ENCODE results near the gene HLF. TPM values are rescaled to one million over a fixed set of nuclear protein-coding genes. Genes with fewer than 3 reads are reported as not detected.
A peak's percentile ranks its signal among the peaks of the same experiment; 100 is the strongest.

HLF gene
- total and polyA plus RNA-seq, 4 donors, result 8.0 to 59.3 (median 24.6) TPM

DNA sequence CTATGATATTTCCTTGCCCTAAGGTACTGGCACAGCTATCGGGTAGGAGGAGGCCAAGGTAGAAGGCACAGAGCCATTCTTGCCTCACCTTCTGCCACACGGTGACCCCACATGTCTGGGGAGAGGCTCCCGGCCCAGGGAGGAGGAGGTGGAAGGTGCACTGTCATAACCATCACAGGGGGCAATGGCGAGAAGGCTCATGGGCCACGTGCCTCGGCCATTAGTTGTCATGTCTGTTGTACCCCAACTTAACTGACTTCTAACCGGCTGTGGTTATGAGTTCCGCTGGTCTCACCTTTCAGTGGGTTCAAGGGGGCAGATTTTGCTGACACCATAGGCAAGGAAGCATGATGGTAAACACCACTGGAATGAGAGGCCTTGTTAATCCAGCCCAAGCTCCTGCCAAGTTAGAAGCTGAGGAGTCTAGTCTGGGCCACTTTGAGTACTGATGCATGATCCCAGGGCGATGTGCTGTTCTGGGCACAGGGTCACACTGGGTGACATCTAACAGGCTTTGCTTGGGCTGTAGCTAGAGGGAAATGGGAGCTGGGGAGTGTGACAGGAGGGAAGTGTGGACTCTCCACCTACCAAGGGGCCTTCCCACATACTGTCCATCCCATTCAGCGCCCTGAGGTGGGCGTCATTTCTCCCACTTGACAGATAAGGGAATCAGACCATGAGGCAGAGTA lies 39.6 kb downstream of the HLF start:
- H3K27ac ChIP-seq (ENCODE audit: low read depth in 1 of 2, low read length in 2 of 2), result peak overlapping the region; percentile 4 to 29
- no peak for DNase-seq (ENCODE audit: low spot score)
- H3K4me1 ChIP-seq (ENCODE audit: control insufficient read depth in 4 of 4, insufficient read depth in 4 of 4, low read length in 3 of 4), result peaks cover 15 to 68% (median 55%) of the 10 kb centered on the region in 4 donors
- 83% methylated on average over 11 of the region's 11 CpGs for WGBS
- H3K4me3 ChIP-seq (ENCODE audit: low read depth in 1 of 3, low read length in 3 of 3), result no peak overlapping the region
- H3K9me3 ChIP-seq (ENCODE audit: control insufficient read depth in 4 of 4, low read length in 3 of 4), result no peaks in the 10 kb centered on the region
- H3K27me3 ChIP-seq (ENCODE audit: control insufficient read depth in 4 of 4, insufficient read depth in 4 of 4, low read length in 3 of 4), result no peaks in the 10 kb centered on the region
- H3K36me3 ChIP-seq (ENCODE audit: control insufficient read depth in 4 of 4, insufficient read depth in 3 of 4, low read depth in 1 of 4, low read length in 3 of 4), result peaks cover 0 to 2% (median 0%) of the 10 kb centered on the region in 4 donors
- TF ChIP-seq HNF4G (IDR thresholded peaks at IDR 0.05) (no peak), NR2F2 (IDR thresholded peaks at IDR 0.05) (no peak), JUND (IDR thresholded peaks at IDR 0.05) (no peak), TAF1 (conservative IDR thresholded peaks at IDR 0.05) (no peak), SP1 (IDR thresholded peaks at IDR 0.05) (no peak), EGR1 (IDR thresholded peaks at IDR 0.05; ENCODE audit: low read depth in 2 of 2) (no peak), GABPA (IDR thresholded peaks at IDR 0.05 in 1 of 2, conservative IDR thresholded peaks at IDR 0.05 in 1 of 2) (no peak), FOXA2 (IDR thresholded peaks at IDR 0.05) (no peak), RXRA (IDR thresholded peaks at IDR 0.05) (no peak), HNF4A (conservative IDR thresholded peaks at IDR 0.05) (no peak), YY1 (IDR thresholded peaks at IDR 0.05) (no peak)
- TF ChIP-seq, protein P1, sequence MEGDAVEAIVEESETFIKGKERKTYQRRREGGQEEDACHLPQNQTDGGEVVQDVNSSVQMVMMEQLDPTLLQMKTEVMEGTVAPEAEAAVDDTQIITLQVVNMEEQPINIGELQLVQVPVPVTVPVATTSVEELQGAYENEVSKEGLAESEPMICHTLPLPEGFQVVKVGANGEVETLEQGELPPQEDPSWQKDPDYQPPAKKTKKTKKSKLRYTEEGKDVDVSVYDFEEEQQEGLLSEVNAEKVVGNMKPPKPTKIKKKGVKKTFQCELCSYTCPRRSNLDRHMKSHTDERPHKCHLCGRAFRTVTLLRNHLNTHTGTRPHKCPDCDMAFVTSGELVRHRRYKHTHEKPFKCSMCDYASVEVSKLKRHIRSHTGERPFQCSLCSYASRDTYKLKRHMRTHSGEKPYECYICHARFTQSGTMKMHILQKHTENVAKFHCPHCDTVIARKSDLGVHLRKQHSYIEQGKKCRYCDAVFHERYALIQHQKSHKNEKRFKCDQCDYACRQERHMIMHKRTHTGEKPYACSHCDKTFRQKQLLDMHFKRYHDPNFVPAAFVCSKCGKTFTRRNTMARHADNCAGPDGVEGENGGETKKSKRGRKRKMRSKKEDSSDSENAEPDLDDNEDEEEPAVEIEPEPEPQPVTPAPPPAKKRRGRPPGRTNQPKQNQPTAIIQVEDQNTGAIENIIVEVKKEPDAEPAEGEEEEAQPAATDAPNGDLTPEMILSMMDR (IDR thresholded peaks at IDR 0.05; ENCODE audit: low read depth, low read length, missing input control), result no peak
- TF ChIP-seq, protein P2, sequence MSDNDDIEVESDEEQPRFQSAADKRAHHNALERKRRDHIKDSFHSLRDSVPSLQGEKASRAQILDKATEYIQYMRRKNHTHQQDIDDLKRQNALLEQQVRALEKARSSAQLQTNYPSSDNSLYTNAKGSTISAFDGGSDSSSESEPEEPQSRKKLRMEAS (IDR thresholded peaks at IDR 0.05), result no peak
- TF ChIP-seq, protein P3, sequence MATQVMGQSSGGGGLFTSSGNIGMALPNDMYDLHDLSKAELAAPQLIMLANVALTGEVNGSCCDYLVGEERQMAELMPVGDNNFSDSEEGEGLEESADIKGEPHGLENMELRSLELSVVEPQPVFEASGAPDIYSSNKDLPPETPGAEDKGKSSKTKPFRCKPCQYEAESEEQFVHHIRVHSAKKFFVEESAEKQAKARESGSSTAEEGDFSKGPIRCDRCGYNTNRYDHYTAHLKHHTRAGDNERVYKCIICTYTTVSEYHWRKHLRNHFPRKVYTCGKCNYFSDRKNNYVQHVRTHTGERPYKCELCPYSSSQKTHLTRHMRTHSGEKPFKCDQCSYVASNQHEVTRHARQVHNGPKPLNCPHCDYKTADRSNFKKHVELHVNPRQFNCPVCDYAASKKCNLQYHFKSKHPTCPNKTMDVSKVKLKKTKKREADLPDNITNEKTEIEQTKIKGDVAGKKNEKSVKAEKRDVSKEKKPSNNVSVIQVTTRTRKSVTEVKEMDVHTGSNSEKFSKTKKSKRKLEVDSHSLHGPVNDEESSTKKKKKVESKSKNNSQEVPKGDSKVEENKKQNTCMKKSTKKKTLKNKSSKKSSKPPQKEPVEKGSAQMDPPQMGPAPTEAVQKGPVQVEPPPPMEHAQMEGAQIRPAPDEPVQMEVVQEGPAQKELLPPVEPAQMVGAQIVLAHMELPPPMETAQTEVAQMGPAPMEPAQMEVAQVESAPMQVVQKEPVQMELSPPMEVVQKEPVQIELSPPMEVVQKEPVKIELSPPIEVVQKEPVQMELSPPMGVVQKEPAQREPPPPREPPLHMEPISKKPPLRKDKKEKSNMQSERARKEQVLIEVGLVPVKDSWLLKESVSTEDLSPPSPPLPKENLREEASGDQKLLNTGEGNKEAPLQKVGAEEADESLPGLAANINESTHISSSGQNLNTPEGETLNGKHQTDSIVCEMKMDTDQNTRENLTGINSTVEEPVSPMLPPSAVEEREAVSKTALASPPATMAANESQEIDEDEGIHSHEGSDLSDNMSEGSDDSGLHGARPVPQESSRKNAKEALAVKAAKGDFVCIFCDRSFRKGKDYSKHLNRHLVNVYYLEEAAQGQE (IDR thresholded peaks at IDR 0.05), result no peak
- TF ChIP-seq, protein P4, sequence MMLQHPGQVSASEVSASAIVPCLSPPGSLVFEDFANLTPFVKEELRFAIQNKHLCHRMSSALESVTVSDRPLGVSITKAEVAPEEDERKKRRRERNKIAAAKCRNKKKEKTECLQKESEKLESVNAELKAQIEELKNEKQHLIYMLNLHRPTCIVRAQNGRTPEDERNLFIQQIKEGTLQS (IDR thresholded peaks at IDR 0.05), result no peak
- no peak overlapping the region for H3K9ac ChIP-seq (ENCODE audit: low read depth in 1 of 2, low read length in 2 of 2)

DNA sequence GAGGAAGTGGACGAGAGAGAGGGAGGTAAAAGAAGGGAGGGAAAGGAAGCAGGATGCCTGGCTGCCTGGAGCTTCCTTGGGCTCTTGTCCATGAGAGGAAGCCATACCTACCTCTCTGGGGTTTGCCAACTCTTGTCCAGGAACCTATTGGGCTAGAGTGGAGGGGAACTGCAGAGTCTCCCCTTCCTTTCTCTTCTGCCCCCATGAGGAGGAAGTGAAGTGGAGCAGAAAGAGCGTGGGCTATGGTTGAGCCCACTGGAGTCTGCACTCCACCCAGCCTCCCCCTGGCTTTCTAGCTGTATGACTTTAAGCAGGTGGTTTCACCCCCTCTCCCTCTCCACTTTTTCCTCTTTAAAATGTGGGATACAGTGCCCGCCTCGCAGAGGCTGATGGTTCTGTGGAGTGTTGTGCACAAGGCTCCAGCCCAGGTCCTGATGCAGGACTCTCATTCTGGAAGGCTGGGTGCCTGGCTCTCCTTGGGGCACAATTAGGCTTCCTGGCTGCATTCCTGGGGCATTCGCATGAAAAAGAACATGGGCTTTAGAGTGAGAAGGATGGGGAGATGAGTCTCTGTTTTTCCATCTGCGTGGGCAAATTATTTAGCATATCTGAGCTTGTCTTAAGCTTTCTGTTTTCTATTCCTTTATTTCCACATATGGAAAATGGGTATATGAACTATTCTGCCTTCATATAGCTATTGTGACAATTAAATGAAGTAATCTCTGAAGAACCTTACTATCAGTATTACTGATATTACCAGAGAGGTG lies 40.7 kb downstream of the HLF start:
- H3K9ac ChIP-seq (ENCODE audit: low read depth in 1 of 2, low read length in 2 of 2), result no peak overlapping the region
- no peaks in the 10 kb centered on the region for H3K9me3 ChIP-seq (ENCODE audit: control insufficient read depth in 4 of 4, low read length in 3 of 4)
- TF ChIP-seq JUND (IDR thresholded peaks at IDR 0.05), result no peak
- TF ChIP-seq, protein P5, sequence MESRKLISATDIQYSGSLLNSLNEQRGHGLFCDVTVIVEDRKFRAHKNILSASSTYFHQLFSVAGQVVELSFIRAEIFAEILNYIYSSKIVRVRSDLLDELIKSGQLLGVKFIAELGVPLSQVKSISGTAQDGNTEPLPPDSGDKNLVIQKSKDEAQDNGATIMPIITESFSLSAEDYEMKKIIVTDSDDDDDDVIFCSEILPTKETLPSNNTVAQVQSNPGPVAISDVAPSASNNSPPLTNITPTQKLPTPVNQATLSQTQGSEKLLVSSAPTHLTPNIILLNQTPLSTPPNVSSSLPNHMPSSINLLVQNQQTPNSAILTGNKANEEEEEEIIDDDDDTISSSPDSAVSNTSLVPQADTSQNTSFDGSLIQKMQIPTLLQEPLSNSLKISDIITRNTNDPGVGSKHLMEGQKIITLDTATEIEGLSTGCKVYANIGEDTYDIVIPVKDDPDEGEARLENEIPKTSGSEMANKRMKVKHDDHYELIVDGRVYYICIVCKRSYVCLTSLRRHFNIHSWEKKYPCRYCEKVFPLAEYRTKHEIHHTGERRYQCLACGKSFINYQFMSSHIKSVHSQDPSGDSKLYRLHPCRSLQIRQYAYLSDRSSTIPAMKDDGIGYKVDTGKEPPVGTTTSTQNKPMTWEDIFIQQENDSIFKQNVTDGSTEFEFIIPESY (IDR thresholded peaks at IDR 0.05), result no peak
- TF ChIP-seq, protein P3 (IDR thresholded peaks at IDR 0.05), result no peak
- TF ChIP-seq FOXA1 (IDR thresholded peaks at IDR 0.05), result no peak
- no peak for TF ChIP-seq RXRA (IDR thresholded peaks at IDR 0.05)
- no peak for TF ChIP-seq RAD21 (IDR thresholded peaks at IDR 0.05)
- TF ChIP-seq, protein P2 (IDR thresholded peaks at IDR 0.05), result no peak
- no peak for TF ChIP-seq HNF4A (conservative IDR thresholded peaks at IDR 0.05)
- TF ChIP-seq, protein P4 (IDR thresholded peaks at IDR 0.05), result no peak

More for the DNA sequence above, 40.7 kb downstream of the HLF start:
- WGBS, result 84% methylated on average over 6 of the region's 6 CpGs
- DNase-seq (ENCODE audit: low spot score), result no peak
- H3K36me3 ChIP-seq (ENCODE audit: control insufficient read depth in 4 of 4, insufficient read depth in 3 of 4, low read depth in 1 of 4, low read length in 3 of 4), result peaks cover 0 to 1% (median 0%) of the 10 kb centered on the region in 4 donors
- peak overlapping the region; percentile 32 to 64 for H3K27ac ChIP-seq (ENCODE audit: low read depth in 1 of 2, low read length in 2 of 2)
- no peak overlapping the region for H3K4me3 ChIP-seq (ENCODE audit: low read depth in 1 of 3, low read length in 3 of 3)
- H3K4me1 ChIP-seq (ENCODE audit: control insufficient read depth in 4 of 4, insufficient read depth in 4 of 4, low read length in 3 of 4), result peaks cover 15 to 58% (median 49%) of the 10 kb centered on the region in 4 donors
- H3K27me3 ChIP-seq (ENCODE audit: control insufficient read depth in 4 of 4, insufficient read depth in 4 of 4, low read length in 3 of 4), result no peaks in the 10 kb centered on the region

Measured in liver (tissue), 9 donors.